Epithelial cell of esophagus (primary cell): Measurements from ENCODE around the gene CRAMP1.

ENCODE experiments used
- DNase-seq: peaks from one replicate; pipeline ENCODE4 v3.0.0; 2010; ENCODE audit warnings: low read depth
- H3K4me3 ChIP-seq: 2 replicates; pipeline ENCODE4 v1.5.1; 2011; ENCODE audit warnings: mild to moderate bottlenecking, low read length, control low read depth
- TF ChIP-seq, protein P1 (sequence below): IDR thresholded peaks from 2 replicates; pipeline ENCODE4 v1.5.1; 2011; ENCODE audit warnings: low read depth, mild to moderate bottlenecking, low read length, control low read depth, inconsistent platforms; ENCODE audit not compliant: insufficient read depth; ENCODE audit errors: missing control alignments

Gene CRAMP1

DNA sequence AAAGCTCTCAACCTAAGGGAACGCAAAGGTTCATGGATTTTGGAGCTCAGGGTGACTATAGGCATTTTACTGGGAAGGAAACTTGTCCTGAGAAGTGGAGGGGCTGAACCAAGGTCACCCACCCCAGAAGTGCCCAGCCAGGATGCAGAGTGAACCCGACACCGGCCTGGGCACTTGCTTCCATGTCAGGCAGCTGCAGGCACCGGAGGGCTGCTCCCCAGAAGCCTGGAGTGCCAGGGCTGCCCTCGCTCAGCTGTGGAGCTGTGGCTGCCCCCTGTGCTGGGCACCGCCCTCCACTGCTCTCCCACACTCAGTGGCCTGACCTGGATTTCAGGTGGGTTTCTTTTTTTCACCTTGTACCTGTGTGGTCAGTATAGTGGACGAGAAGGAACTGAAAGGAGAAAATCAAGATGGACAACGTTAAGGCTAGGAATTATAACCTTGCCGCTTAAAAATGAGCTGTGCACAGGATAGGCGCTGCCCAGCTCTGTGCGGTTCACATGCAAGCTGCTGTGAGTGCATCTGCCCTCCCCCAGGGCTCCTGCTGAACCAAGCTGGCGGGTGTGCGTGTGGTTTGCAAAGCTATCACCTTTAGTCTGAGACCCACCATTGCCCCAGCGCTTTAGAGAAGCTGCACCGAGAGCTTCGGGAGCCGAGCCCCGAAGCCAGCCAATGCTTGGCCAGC is 96.1 kb downstream of the CRAMP1 start:
- TF ChIP-seq, protein P1, sequence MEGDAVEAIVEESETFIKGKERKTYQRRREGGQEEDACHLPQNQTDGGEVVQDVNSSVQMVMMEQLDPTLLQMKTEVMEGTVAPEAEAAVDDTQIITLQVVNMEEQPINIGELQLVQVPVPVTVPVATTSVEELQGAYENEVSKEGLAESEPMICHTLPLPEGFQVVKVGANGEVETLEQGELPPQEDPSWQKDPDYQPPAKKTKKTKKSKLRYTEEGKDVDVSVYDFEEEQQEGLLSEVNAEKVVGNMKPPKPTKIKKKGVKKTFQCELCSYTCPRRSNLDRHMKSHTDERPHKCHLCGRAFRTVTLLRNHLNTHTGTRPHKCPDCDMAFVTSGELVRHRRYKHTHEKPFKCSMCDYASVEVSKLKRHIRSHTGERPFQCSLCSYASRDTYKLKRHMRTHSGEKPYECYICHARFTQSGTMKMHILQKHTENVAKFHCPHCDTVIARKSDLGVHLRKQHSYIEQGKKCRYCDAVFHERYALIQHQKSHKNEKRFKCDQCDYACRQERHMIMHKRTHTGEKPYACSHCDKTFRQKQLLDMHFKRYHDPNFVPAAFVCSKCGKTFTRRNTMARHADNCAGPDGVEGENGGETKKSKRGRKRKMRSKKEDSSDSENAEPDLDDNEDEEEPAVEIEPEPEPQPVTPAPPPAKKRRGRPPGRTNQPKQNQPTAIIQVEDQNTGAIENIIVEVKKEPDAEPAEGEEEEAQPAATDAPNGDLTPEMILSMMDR, result no peak
- H3K4me3 ChIP-seq, result no peak overlapping the region
- DNase-seq, result no peak

GRCh38 chr16:1708768-1709180 is 96.6 kb downstream of the CRAMP1 start:
- TF ChIP-seq, protein P1, result no peak
- no peak overlapping the region for H3K4me3 ChIP-seq
- DNase-seq, result peak; percentile 48

DNA sequence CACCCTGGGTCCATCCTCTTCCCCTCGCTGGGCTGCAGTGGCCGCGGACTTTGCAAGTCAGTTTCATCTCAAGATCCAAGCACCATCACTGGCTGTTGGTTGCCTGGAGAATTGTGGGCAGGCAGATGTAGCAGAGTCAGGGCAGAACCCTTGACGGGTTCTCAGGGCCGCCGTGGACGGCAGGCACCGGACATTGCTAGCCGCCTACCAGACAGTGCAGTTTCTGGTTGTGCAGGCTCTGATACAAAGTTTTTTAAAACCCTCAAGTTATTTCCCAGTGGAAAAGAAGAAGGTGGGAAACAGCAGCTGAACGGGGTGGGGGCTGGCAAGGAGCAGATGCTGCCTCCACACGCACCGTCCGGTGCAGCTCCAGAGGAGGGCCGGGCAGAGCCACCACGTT is 97.2 kb downstream of the CRAMP1 start:
- TF ChIP-seq, protein P1, result no peak
- no peak overlapping the region for H3K4me3 ChIP-seq
- no peak for DNase-seq

GRCh38 chr16:1710811-1711507 is 98.8 kb downstream of the CRAMP1 start:
- H3K4me3 ChIP-seq, result no peak overlapping the region
- no peak for DNase-seq
- TF ChIP-seq, protein P1, result no peak

GRCh38 chr16:1712791-1713261 is 100.7 kb downstream of the CRAMP1 start:
- no peak overlapping the region for H3K4me3 ChIP-seq
- TF ChIP-seq, protein P1, result no peak

GRCh38 chr16:1713331-1713730 is 101.2 kb downstream of the CRAMP1 start:
- TF ChIP-seq, protein P1, result no peak
- no peak for DNase-seq
- no peak overlapping the region for H3K4me3 ChIP-seq

More at GRCh38 chr16:1712791-1713261, 100.7 kb downstream of the CRAMP1 start:
- DNase-seq, result no peak
